Thyroid gland (tissue), 4 donors: ENCODE measurements around the gene PTPRG. TPM values are rescaled to one million over a fixed set of nuclear protein-coding genes. Genes with fewer than 3 reads are reported as not detected.

Experiments used
- DNase-seq, 2 donors: peaks; one replicate each; pipeline ENCODE4 v3.0.0-alpha.2; 2019
- H3K27ac ChIP-seq, 3 donors: fragments of 200-600 bp; sonication (generic); 1 replicate in 2 of 3; 2 replicates in 1 of 3; pipeline ENCODE4 v1.5.1; 2016 to 2019; ENCODE audit warnings: mild to moderate bottlenecking in 1 of 3, moderate library complexity in 1 of 3
- H3K27me3 ChIP-seq: fragments of 200-600 bp; sonication (generic); one replicate; pipeline ENCODE4 v1.5.1; 2019
- H3K36me3 ChIP-seq, 2 donors: fragments of 200-600 bp; sonication (generic); one replicate each; pipeline ENCODE4 v1.5.1; 2016 to 2019
- H3K4me1 ChIP-seq, 2 donors: fragments of 200-600 bp; sonication (generic); one replicate each; pipeline ENCODE4 v1.5.1; 2017 to 2019
- H3K4me3 ChIP-seq, 3 donors: fragments of 200-600 bp; sonication (generic); replicated peaks in 1 of 3; 1 replicate in 2 of 3; 2 replicates in 1 of 3; pipeline ENCODE4 v1.5.1; 2016; ENCODE audit warnings: mild to moderate bottlenecking in 1 of 3
- H3K9me3 ChIP-seq: fragments of 200-600 bp; sonication (generic); one replicate; pipeline ENCODE4 v1.5.1; 2017
- CTCF ChIP-seq, 6 experiments: fragments of 200-600 bp in 3 of 6; fragments of 450-650 bp in 3 of 6; sonication (generic) in 3 of 6; IDR thresholded peaks; one replicate each; pipeline ENCODE4 v1.5.1; 2016 to 2019; ENCODE audit warnings: antibody characterized with exemption in 6 of 6, mild to moderate bottlenecking in 2 of 6, inconsistent platforms in 1 of 6, moderate library complexity in 1 of 6
- POLR2A ChIP-seq, 2 donors: fragments of 450-650 bp; IDR thresholded peaks; one replicate each; pipeline ENCODE4 v1.6.1; 2017; ENCODE audit warnings: antibody characterized with exemption in 2 of 2, mild to moderate bottlenecking in 2 of 2, moderate library complexity in 1 of 2
- WGBS, 2 donors: methylation state at CpG; one replicate each; pipeline ENCODE4 v1.1.5; 2017; 5-methylcytosine and 5-hydroxymethylcytosine counted together
- intact Hi-C: fragments of 100-400 bp; cut with DNase I; formaldehyde crosslinking; loops from one replicate; pipeline ENCODE4 v1.15.1; 2023
- total RNA-seq, 4 donors: library from RNA; depleted of rRNA; stranded (reverse); fragments of >200 nt; gene quantifications; one replicate each; pipeline ENCODE4 v1.2.3, GENCODE V29; 2016

The PTPRG gene
- total RNA-seq, 4 donors from 2014 or later = 81.6 to 207 (median 132) TPM

- 92 to 94% methylated on average over 10 of the region's 10 CpGs for WGBS, 2 donors
- TF ChIP-seq CTCF (IDR thresholded peaks at IDR 0.05) (no peak), POLR2A (IDR thresholded peaks at IDR 0.05) (no peak)
- DNase-seq = no peak
- no peak overlapping the region for H3K27ac ChIP-seq
- no peak overlapping the region for H3K4me3 ChIP-seq
- H3K27me3 ChIP-seq = no peaks in the 10 kb centered on the region
- H3K4me1 ChIP-seq = peaks cover 0 to 5% of the 10 kb centered on the region in 2 donors
- peaks cover 3 to 5% of the 10 kb centered on the region in 2 donors for H3K36me3 ChIP-seq
- H3K9me3 ChIP-seq = peaks cover 5% of the 10 kb centered on the region
- intact Hi-C loops = no loop called here
These were observed 632.4 kb downstream of the PTPRG start for GRCh38 chr3:62193586-62194345.

GRCh38 chr3:62197350-62198012 is 636.1 kb downstream of the PTPRG start:
- no peak for TF ChIP-seq CTCF (IDR thresholded peaks at IDR 0.05)
- no peak for TF ChIP-seq POLR2A (IDR thresholded peaks at IDR 0.05)
- no peak overlapping the region for H3K4me3 ChIP-seq
- H3K4me1 ChIP-seq = no peaks in the 10 kb centered on the region
- no peaks in the 10 kb centered on the region for H3K27me3 ChIP-seq
- DNase-seq = no peak
- intact Hi-C loops = no loop called here
- H3K9me3 ChIP-seq = peaks cover 5% of the 10 kb centered on the region
- H3K36me3 ChIP-seq = peaks cover 0 to 3% of the 10 kb centered on the region in 2 donors
- H3K27ac ChIP-seq = no peak overlapping the region
- 89 to 90% methylated on average over 5 of the region's 5 CpGs for WGBS, 2 donors

GRCh38 chr3:62199126-62199525 is 637.8 kb downstream of the PTPRG start:
- intact Hi-C loops = no loop called here
- DNase-seq = no peak
- H3K9me3 ChIP-seq = peaks cover 5% of the 10 kb centered on the region
- 86 to 88% methylated on average over 3 of the region's 3 CpGs for WGBS, 2 donors
- no peaks in the 10 kb centered on the region for H3K27me3 ChIP-seq
- no peak overlapping the region for H3K27ac ChIP-seq
- no peaks in the 10 kb centered on the region for H3K4me1 ChIP-seq
- no peak overlapping the region for H3K4me3 ChIP-seq
- TF ChIP-seq POLR2A (IDR thresholded peaks at IDR 0.05) (no peak), CTCF (IDR thresholded peaks at IDR 0.05) (no peak)
- H3K36me3 ChIP-seq = peaks cover 6 to 12% of the 10 kb centered on the region in 2 donors

GRCh38 chr3:62201438-62202035 is 640.2 kb downstream of the PTPRG start:
- Histone ChIP-seq H3K4me3 (no peak overlapping the region), H3K36me3 (peaks cover 6 to 9% of the 10 kb centered on the region in 2 donors), H3K27ac (no peak overlapping the region), H3K4me1 (no peaks in the 10 kb centered on the region), H3K27me3 (no peaks in the 10 kb centered on the region), H3K9me3 (peaks cover 5% of the 10 kb centered on the region)
- TF ChIP-seq CTCF (IDR thresholded peaks at IDR 0.05) (peak in 4 of 6 experiments; percentile 18 to 52 (median 46)), POLR2A (IDR thresholded peaks at IDR 0.05) (no peak)
- WGBS, 2 donors = 45 to 46% methylated on average over 6 of the region's 6 CpGs
- intact Hi-C loops = no loop called here
- DNase-seq = no peak

GRCh38 chr3:62203152-62203551 is 641.8 kb downstream of the PTPRG start:
- 93 to 95% methylated on average over 22 of the region's 22 CpGs for WGBS, 2 donors
- DNase-seq = no peak

More at GRCh38 chr3:62203152-62203551, 641.8 kb downstream of the PTPRG start:
- H3K27me3 ChIP-seq = no peaks in the 10 kb centered on the region
- no peak for TF ChIP-seq CTCF (IDR thresholded peaks at IDR 0.05)
- no peak for TF ChIP-seq POLR2A (IDR thresholded peaks at IDR 0.05)
- intact Hi-C loops = no loop called here
- no peaks in the 10 kb centered on the region for H3K4me1 ChIP-seq
- H3K4me3 ChIP-seq = no peak overlapping the region
- H3K36me3 ChIP-seq = peaks cover 6 to 9% of the 10 kb centered on the region in 2 donors
- no peaks in the 10 kb centered on the region for H3K9me3 ChIP-seq
- no peak overlapping the region for H3K27ac ChIP-seq
